Heart left ventricle (tissue), 16 donors: ENCODE data around the gene SHC1. TPM values are rescaled to one million over a fixed set of nuclear protein-coding genes. Genes with fewer than 3 reads are reported as not detected.

Source experiments
- ATAC-seq, 4 donors: fragments of 200-7000 bp; cut with Tn5 transposase; one replicate each; pipeline ENCODE4 v1.9.1; 2020 to 2022; ENCODE audit warnings: moderate library complexity in 4 of 4, mild to moderate bottlenecking in 3 of 4, moderate number of reproducible peaks in 1 of 4
- DNase-seq, 5 donors: peaks; one replicate each; pipeline ENCODE4 v3.0.0-alpha.2; 2020
- H3K27ac ChIP-seq, 12 donors: fragments of 200-600 bp; sonication (generic) in 4 of 12; one replicate each; pipeline versions ENCODE4 v1.5.0 to v1.8.0; 2016 to 2022; ENCODE audit warnings: mild to moderate bottlenecking in 2 of 12
- H3K27me3 ChIP-seq, 9 donors: fragments of 200-600 bp; sonication (generic) in 2 of 9; one replicate each; pipeline versions ENCODE4 v1.5.1 to v1.8.0; 2016 to 2022; ENCODE audit warnings: mild to moderate bottlenecking in 3 of 9
- H3K36me3 ChIP-seq, 9 donors: fragments of 200-600 bp; sonication (generic) in 2 of 9; one replicate each; pipeline versions ENCODE4 v1.5.0 to v1.8.0; 2018 to 2022; ENCODE audit warnings: mild to moderate bottlenecking in 2 of 9
- H3K4me1 ChIP-seq, 12 donors: fragments of 200-600 bp; sonication (generic) in 4 of 12; one replicate each; pipeline versions ENCODE4 v1.5.0 to v1.8.0; 2016 to 2022; ENCODE audit warnings: mild to moderate bottlenecking in 3 of 12
- H3K4me3 ChIP-seq, 12 donors: fragments of 200-600 bp; sonication (generic) in 4 of 12; one replicate each; pipeline versions ENCODE4 v1.5.0 to v1.8.0; 2017 to 2022; ENCODE audit warnings: mild to moderate bottlenecking in 9 of 12, moderate library complexity in 4 of 12
- H3K9me3 ChIP-seq, 12 donors: fragments of 200-600 bp; sonication (generic) in 4 of 12; one replicate each; pipeline versions ENCODE4 v1.5.0 to v1.8.0; 2016 to 2022; ENCODE audit warnings: mild to moderate bottlenecking in 1 of 12
- CTCF ChIP-seq, 12 donors: fragments of 200-600 bp; sonication (generic) in 4 of 12; IDR thresholded peaks; one replicate each; pipeline versions ENCODE4 v1.5.0 to v1.8.0; 2018 to 2022; ENCODE audit warnings: antibody characterized with exemption in 12 of 12, mild to moderate bottlenecking in 5 of 12
- POLR2A ChIP-seq, 2 donors: fragments of 450-650 bp; IDR thresholded peaks; one replicate each; pipeline ENCODE4 v1.6.1; 2017; ENCODE audit warnings: antibody characterized with exemption in 2 of 2, mild to moderate bottlenecking in 2 of 2, moderate library complexity in 2 of 2
- WGBS, 4 donors: extraction: QIAGEN DNeasy Blood & Tissue Kit in 2 of 4; methylation state at CpG; one replicate each; pipeline versions ENCODE4 v1.1.5 to v1.1.7; 2013 to 2018; 5-methylcytosine and 5-hydroxymethylcytosine counted together
- intact Hi-C, 10 donors: fragments of 100-400 bp; cut with DNase I; formaldehyde crosslinking; loops; one replicate each; pipeline versions ENCODE4 v1.11.1 to v1.14.2; 2022
- polyA plus RNA-seq, 2 donors: library from polyadenylated mRNA; stranded (reverse); fragments of 200-250 nt; gene quantifications; one replicate each; pipeline ENCODE4 v1.2.3, GENCODE V29; 2013
- total RNA-seq, 9 donors: library from RNA; depleted of rRNA in 2 of 9; stranded (reverse); fragments of >200 nt in 2 of 9; fragmentation: NEBNext Ultra II Directional in 3 of 9; extraction: Animal tissue kit (Norgen Biotek cat#: 25700) in 3 of 9; gene quantifications; one replicate each; pipeline versions ENCODE4 v1.1.0 to v1.2.4, GENCODE V29; 2016 to 2023
- donor health status: ischemic (EF 13 %, LVEDD 7.1; RV severe dilation, severe dysfunction).
- donor health status: healthy with polysubstance abuse.
- donor health status: DM: no; HTN: yes; CAD: no.
- donor health status: DM: no; HTN: no; CAD: no.
- donor health status: ischemic (EF 25% LVEDD 6.9; RV normal size, moderate dysfunction).
- donor health status: ischemic (EF 25% LVEDD 5.7; RV mildly dilated, moderate dysfunction).
- donor health status: healthy.
- donor health status: DM: yes; HTN: yes; CAD: no.
- donor health status: ischemic (EF 35%, LVEDD 5.7; RV mildly dilated, moderate dysfunction).
- donor health status: nonischemic (EF 11% LVEDD 7.7; RV severe dilation, severe dysfunction).
- donor health status: DM: yes; HTN: yes; CAD: no.
- donor health status: PGD.
- donor health status: ischemic (EF 29% LVEDD 5.4; RV normal size, mild dysfunction).
- donor health status: nonischemic (EF 23%, LVEDD 6.1; RV moderate dilation, normal function).

The SHC1 gene
- total and polyA plus RNA-seq, 11 donors, result 23.6 to 115 (median 62.4) TPM

GRCh38 chr1:154962156-154962749 lies 8.3 kb downstream of the SHC1 start:
- peak overlapping the region; percentile 94 to 100 (median 99) for H3K27ac ChIP-seq
- 4 to 8% (median 4%) methylated on average over 22 to 25 of the region's 25 CpGs for WGBS, 4 donors
- TF ChIP-seq POLR2A (IDR thresholded peaks at IDR 0.05) (no peak), CTCF (IDR thresholded peaks at IDR 0.05) (peak in 1 of 12 donors; percentile 2)
- peaks cover 0 to 41% (median 23%) of the 10 kb centered on the region in 12 donors for H3K4me1 ChIP-seq
- H3K9me3 ChIP-seq, result no peaks in the 10 kb centered on the region
- H3K4me3 ChIP-seq, result peak overlapping the region; percentile 80 to 99 (median 89)
- intact Hi-C loops, result loop anchor here in 9 of 10 donors (5.0 to 10.0 kb wide), 7 partner anchors 35 to 123 kb away; partner anchors contain the start of genes EFNA4 (in 3 of the 9), ADAM15 (in 1 of the 9) and ZBTB7B (in 1 of the 9)
- DNase-seq (peak in 1 of 5 donors; percentile 34), ATAC-seq (peak in 3 of 4 donors; percentile 5 to 30 (median 14))
- H3K27me3 ChIP-seq, result no peaks in the 10 kb centered on the region
- peaks cover 4 to 70% (median 57%) of the 10 kb centered on the region in 9 donors for H3K36me3 ChIP-seq

- intact Hi-C loops, result loop anchor here in 9 of 10 donors (1.0 to 10.0 kb wide), 9 partner anchors 36 to 123 kb away; partner anchors contain the start of genes EFNA4 (in 3 of the 9), ADAM15 (in 1 of the 9) and ZBTB7B (in 1 of the 9)
- peak; percentile 67 to 89 (median 86) for ATAC-seq
- no peaks in the 10 kb centered on the region for H3K9me3 ChIP-seq
- DNase-seq, result peak; percentile 82 to 92 (median 85)
- WGBS, 4 donors, result 0 to 1% (median 0%) methylated on average over 17 to 93 of the region's 93 CpGs
- peak within 1 kb of the TSS; percentile 80 to 99 (median 89) for H3K4me3 ChIP-seq
- H3K36me3 ChIP-seq, result peaks cover 4 to 62% (median 49%) of the 10 kb centered on the region in 9 donors
- peak within 1 kb of the TSS; percentile 94 to 100 (median 99) for H3K27ac ChIP-seq
- H3K27me3 ChIP-seq, result no peaks in the 10 kb centered on the region
- TF ChIP-seq POLR2A (IDR thresholded peaks at IDR 0.05) (peak in 1 of 2 donors; percentile 84), CTCF (IDR thresholded peaks at IDR 0.05) (peak; percentile 22 to 95 (median 68))
- H3K4me1 ChIP-seq, result peaks cover 3 to 46% (median 25%) of the 10 kb centered on the region in 12 donors
These were observed 9.1 kb downstream of the SHC1 start, which contains the start of gene PYGO2 for GRCh38 chr1:154961207-154962155. PYGO2 (minus strand) TSS chr1:154961782; CDS start chr1:154961576, 206 bp downstream.

- ATAC-seq (no peak), DNase-seq (peak in 1 of 5 donors; percentile 20)
- Histone ChIP-seq H3K27ac (peak overlapping the region in 10 of 12 donors; percentile 94 to 100 (median 99)), H3K27me3 (no peaks in the 10 kb centered on the region), H3K9me3 (no peaks in the 10 kb centered on the region), H3K4me1 (peaks cover 3 to 51% (median 28%) of the 10 kb centered on the region in 12 donors), H3K4me3 (peak overlapping the region; percentile 80 to 99 (median 89)), H3K36me3 (peaks cover 4 to 53% (median 41%) of the 10 kb centered on the region in 9 donors)
- TF ChIP-seq CTCF (IDR thresholded peaks at IDR 0.05) (no peak), POLR2A (IDR thresholded peaks at IDR 0.05) (no peak)
- intact Hi-C loops, result loop anchor here in 9 of 10 donors (1.0 to 10.0 kb wide), 9 partner anchors 37 to 124 kb away; partner anchors contain the start of genes EFNA4 (in 3 of the 9), ADAM15 (in 1 of the 9) and ZBTB7B (in 1 of the 9)
- 30 to 37% (median 37%) methylated on average over 10 of the region's 10 CpGs for WGBS, 4 donors
These were observed 10.0 kb downstream of the SHC1 start for GRCh38 chr1:154960446-154961136.
